ENCODE data around the gene SNX22.

The SNX22 gene

DNA sequence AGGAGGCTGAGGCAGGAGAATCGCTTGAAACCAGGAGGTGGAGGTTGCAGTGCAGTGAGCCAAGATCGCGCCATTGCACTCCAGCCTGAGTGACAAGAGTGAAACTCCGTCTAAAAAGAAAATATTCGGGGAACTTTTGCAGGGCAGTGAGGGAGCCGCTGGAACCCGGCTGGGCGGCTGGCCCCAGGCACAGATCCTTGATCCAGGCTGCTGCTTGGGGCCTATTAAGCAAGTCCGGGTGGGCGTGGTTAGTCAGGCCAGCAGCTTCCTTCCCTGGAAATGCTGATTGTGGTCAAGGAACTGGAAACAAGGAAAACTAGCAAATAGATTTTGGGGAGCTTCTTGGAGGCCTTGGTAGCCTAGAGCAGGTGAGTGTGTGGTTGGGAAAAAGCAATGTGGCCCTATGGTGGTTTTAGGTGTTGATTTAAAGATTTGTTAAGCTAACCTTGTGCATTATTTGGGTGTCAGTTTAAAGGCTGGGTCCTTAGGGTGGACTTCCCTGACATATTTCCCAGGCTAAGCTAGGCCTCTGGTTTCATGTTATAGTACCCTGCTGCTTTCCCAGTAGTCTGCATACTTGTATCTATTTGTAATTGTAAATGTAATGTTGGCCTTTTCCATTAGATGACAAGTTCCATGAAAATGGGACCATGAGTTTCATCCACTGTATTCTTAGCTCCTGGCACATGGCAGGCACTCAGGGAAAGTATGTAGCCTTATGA, 17.7 kb upstream of the SNX22 start:
- no peak for DNase-seq (ENCODE audit: low spot score)
- no peak for TF ChIP-seq CTCF (IDR thresholded peaks at IDR 0.05; ENCODE audit: extremely low read depth, insufficient read depth, missing control alignments)
- in situ Hi-C loops (cut with MboI; ENCODE audit: low pct_unique_long_range_greater_than_20kb, low sequenced_read_pairs, unreplicated experiment), result no loop called here

DNA sequence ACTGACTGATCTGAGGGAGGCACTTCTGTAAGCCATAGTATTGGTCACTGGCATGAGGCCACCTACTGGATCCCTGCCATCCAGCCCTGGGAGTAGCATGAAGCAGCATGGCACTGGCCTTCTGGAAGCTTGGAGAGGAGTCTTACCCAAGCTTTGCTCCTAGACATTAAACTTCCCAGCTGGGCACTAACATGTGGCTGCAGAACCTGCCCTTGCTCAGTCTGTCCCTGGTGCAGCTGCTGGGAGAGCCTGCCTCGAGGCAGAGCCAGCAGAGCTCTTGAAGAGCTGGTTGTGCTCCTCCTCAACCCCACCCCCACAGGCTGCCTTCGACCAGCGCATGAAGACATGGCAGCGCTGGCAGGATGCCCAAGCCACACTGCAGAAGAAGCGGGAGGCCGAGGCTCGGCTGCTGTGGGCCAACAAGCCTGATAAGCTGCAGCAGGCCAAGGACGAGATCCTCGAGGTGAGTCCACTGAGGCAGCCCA, 17.1 kb upstream of the SNX22 start:
- in situ Hi-C loops (cut with MboI; ENCODE audit: low pct_unique_long_range_greater_than_20kb, low sequenced_read_pairs, unreplicated experiment), result no loop called here
- DNase-seq (ENCODE audit: low spot score), result no peak

GRCh38 chr15:64136347-64136746, 15.2 kb upstream of the SNX22 start:
- in situ Hi-C loops (cut with MboI; ENCODE audit: low pct_unique_long_range_greater_than_20kb, low sequenced_read_pairs, unreplicated experiment), result no loop called here
- no peak for TF ChIP-seq CTCF (IDR thresholded peaks at IDR 0.05; ENCODE audit: extremely low read depth, insufficient read depth, missing control alignments)
- no peak for DNase-seq (ENCODE audit: low spot score)

More for the DNA sequence above, 17.1 kb upstream of the SNX22 start:
- no peak for TF ChIP-seq CTCF (IDR thresholded peaks at IDR 0.05; ENCODE audit: extremely low read depth, insufficient read depth, missing control alignments)

GRCh38 chr15:64137226-64137833, 14.2 kb upstream of the SNX22 start:
- no peak for DNase-seq (ENCODE audit: low spot score)
- in situ Hi-C loops (cut with MboI; ENCODE audit: low pct_unique_long_range_greater_than_20kb, low sequenced_read_pairs, unreplicated experiment), result no loop called here
- TF ChIP-seq CTCF (IDR thresholded peaks at IDR 0.05; ENCODE audit: extremely low read depth, insufficient read depth, missing control alignments), result no peak

GRCh38 chr15:64138331-64138941, 13.1 kb upstream of the SNX22 start:
- DNase-seq (ENCODE audit: low spot score), result no peak
- in situ Hi-C loops (cut with MboI; ENCODE audit: low pct_unique_long_range_greater_than_20kb, low sequenced_read_pairs, unreplicated experiment), result no loop called here
- no peak for TF ChIP-seq CTCF (IDR thresholded peaks at IDR 0.05; ENCODE audit: extremely low read depth, insufficient read depth, missing control alignments)

DNA sequence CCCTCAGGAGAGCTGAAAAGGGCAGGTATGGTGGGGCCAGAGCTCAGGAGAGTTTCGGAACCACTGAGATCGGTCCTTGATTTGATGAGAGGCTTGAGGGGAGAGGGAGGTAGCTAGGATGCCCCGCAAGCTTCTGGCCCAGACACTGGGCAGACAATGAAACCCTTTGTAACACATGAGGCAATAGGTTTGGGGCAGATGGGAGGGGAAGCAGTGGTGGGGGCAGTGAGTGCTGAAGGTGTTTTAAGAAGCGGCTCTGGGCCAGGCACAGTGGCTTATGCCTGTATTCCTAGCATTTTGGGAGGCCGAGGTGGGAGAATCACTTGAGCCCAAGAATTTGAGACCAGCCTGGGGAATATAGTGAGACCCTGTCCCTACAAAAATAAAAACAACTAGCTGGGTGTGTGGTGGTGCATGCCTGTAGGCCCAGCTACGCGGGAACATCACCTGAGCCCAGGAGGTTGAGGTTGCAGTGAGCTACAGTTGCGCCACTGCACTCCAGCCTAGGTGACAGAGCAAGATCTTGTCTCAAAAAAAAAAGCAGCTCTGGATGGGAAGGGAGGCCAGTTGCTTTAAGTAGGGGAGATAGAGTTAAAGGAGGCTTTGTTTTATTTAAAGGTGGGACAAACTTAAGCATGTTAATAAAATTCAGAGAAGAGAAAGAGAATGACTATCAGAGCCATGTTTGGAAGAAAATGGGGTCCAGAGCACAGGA, 9.6 kb upstream of the SNX22 start:
- no peak for DNase-seq (ENCODE audit: low spot score)
- TF ChIP-seq CTCF (IDR thresholded peaks at IDR 0.05; ENCODE audit: extremely low read depth, insufficient read depth, missing control alignments), result no peak
- in situ Hi-C loops (cut with MboI; ENCODE audit: low pct_unique_long_range_greater_than_20kb, low sequenced_read_pairs, unreplicated experiment), result no loop called here
